Measurements from ENCODE around the gene WTIP.
"Not testable (repeated sequence)": the region's sequence is repeated elsewhere in the genome, so short reads cannot be mapped to it uniquely, and the experiment has no call there.

Gene WTIP

GRCh38 chr19:34504273-34504808, 22.8 kb downstream of the WTIP start:
- DNase-seq: no peak

GRCh38 chr19:34504809-34505291, 23.3 kb downstream of the WTIP start:
- no peak for DNase-seq

- no peak for DNase-seq
Measured at GRCh38 chr19:34505321-34506025, 23.9 kb downstream of the WTIP start.

GRCh38 chr19:34506026-34506370, 24.4 kb downstream of the WTIP start:
- DNase-seq: no peak

- DNase-seq: no peak
Measured at GRCh38 chr19:34507414-34508067, 26.0 kb downstream of the WTIP start.

GRCh38 chr19:34508540-34508939, 27.0 kb downstream of the WTIP start:
- DNase-seq: no peak

- DNase-seq: not testable (repeated sequence)
Measured at GRCh38 chr19:34510904-34511303, 29.3 kb downstream of the WTIP start.

- no peak for DNase-seq
Measured at GRCh38 chr19:34512254-34512822, 30.8 kb downstream of the WTIP start.

- no peak for DNase-seq
Measured at GRCh38 chr19:34513767-34514166, 32.2 kb downstream of the WTIP start.

GRCh38 chr19:34519602-34520001, 38.0 kb downstream of the WTIP start:
- DNase-seq: no peak

- DNase-seq: no peak
Measured at GRCh38 chr19:34523408-34523807, 41.9 kb downstream of the WTIP start.

- no peak for DNase-seq
Measured at GRCh38 chr19:34525001-34525400, 43.4 kb downstream of the WTIP start.

- no peak for DNase-seq
Measured at GRCh38 chr19:34534206-34534605, 52.6 kb downstream of the WTIP start.

GRCh38 chr19:34539396-34539795, 57.8 kb downstream of the WTIP start:
- DNase-seq: no peak

GRCh38 chr19:34540811-34541557, 59.4 kb downstream of the WTIP start:
- DNase-seq: no peak

- no peak for DNase-seq
Measured at GRCh38 chr19:34549833-34550232, 68.3 kb downstream of the WTIP start.

- DNase-seq: no peak
Measured at GRCh38 chr19:34555447-34555846, 73.9 kb downstream of the WTIP start.

- no peak for DNase-seq
Measured at GRCh38 chr19:34556488-34556887, 74.9 kb downstream of the WTIP start.

- no peak for DNase-seq
Measured at GRCh38 chr19:34559045-34559444, 77.5 kb downstream of the WTIP start.

- no peak for DNase-seq
Measured at GRCh38 chr19:34560229-34560628, 78.7 kb downstream of the WTIP start.
